ENCODE data around the gene PLAC8L1.
A peak's percentile ranks its signal among the peaks of the same experiment; 100 is the strongest.

The PLAC8L1 gene

DNA sequence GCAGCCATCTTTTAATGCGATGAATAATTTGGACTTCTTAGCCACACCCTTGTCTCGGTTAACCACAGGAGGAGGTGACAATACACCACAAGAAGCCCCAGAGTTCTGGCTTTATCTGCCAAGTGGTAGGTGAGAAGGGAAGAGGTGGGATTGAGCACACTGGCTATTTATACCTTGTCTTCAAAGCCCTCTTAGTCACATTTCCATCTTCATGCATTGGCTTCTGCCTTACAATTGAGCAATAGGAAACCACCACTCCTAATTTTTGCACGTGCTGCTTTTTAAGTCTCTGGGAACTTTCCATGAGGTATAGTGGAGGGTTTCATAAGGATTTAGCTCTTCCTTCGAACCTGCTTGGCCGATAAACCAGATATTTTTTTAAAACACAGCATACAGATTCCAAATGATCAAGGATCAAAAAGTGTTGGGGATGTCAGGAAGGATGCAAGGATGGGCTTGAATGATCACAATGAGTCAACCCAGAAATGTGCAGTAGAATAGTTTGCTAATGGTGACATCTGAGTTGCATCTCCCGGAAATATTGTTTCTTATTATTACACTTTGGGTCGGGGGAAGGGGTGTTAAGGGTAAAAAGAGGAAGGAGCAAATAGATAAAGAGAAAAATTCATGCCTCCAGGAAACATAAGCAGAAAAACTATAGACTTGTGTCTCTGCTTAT lies 25.5 kb downstream of the PLAC8L1 start:
- DNase-seq (ENCODE audit: low read depth), result peak; percentile 9

DNA sequence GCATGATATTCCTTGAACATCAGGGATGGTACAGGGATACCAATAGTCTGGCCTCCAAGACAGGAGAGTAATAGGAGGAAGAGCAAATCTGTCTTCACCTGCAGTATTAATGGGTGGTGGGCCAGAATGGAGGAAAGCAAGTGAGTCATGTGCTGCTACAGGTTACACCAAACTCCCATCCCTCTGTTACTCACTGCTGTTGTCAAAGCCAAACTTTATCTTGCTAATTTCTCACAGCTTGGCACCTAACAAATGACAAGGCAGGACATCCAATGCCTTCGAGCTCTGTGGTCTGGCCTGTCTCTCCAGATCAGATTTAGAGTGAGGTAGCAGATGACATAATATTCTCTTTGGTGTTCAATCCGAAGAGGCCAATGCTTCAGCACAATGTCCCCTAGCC lies 26.8 kb downstream of the PLAC8L1 start:
- no peak for DNase-seq (ENCODE audit: low read depth)

DNA sequence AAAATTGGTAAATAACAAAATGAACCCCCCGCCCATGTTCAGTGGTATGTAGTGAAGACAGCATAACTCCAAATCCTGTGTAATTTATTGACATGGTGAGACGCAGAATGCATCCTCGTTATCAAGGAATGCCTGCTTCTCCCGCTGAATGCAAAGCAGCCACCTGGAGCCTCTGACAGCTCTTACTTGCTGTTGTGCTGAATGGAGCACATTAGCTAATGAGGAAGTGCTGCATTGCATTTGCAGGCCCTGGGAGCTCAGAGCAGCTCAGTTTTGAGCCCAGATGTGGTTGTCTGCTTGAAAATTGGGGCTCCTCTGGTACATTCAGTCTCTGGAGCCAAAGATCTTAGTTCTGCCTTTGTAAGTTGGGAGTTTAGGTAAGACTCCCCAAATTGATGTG lies 28.9 kb downstream of the PLAC8L1 start:
- no peak for DNase-seq (ENCODE audit: low read depth)

DNA sequence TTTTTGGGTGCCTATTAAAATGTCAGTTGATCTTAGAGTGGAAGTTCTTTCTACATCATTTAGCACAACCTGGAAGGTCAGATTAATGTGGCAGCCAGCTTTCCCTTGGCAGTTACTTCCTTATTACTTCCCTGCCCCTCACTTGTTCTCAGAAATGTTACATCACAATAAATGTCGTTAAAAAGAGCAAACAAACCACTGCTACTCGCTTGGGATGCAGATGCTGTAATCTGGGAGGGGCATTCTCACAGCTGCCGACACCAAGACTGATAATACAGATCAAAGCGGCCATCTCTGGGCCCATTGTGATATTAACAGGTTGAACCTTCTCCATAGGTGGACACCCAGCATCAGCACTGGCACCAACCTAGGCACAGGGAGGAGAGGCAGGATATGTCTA lies 29.3 kb downstream of the PLAC8L1 start:
- no peak for DNase-seq (ENCODE audit: low read depth)

DNA sequence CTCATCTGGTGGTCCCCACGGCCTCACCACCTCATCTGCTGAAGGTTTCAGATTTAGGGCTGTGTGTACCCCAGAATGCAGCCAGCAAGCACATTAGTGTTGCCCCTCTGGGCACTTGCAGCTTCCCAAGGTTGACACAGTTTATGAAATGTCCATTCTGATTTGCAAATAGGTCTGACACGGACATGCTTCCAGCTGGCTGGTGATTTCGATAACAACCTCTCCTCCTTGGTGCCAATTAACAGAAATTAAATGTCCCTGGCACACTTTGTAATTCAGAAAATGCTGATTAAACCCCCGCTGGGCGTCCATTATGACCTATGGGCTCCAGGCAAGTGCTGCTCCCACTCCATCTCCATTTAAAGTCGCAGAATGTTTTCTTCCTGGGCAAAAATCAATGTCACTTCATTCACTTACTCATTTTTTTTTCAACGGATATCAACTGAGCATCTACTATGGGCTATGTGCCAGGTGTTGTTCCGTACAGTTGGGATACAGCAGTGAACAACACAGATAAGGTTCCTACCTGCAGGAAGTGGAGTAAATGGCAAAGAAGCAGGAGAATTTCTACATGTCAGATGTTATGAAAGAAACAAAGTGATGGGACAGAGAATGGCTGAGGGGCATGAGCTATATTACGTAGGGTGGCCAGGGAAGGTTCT lies 32.0 kb downstream of the PLAC8L1 start:
- no peak for DNase-seq (ENCODE audit: low read depth)

DNA sequence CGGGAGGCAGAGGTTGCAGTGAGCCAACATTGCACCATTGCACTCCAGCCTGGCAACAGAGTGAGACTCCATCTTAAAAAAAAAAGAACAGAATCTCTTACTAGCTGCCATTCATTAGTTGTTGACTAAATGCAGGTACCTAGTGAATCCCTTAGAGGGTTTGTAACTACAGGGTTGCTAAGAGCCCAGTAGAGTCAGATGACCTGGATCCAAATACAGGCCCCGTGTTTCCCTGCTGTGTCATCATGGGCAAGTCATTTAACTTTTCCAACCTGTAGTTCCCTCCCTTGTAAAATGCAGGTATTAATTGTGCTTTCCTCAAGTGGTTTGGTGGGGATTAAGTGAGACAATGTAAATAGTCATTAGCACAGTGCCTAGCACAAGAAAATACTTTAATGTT lies 32.8 kb downstream of the PLAC8L1 start:
- no peak for DNase-seq (ENCODE audit: low read depth)

DNA sequence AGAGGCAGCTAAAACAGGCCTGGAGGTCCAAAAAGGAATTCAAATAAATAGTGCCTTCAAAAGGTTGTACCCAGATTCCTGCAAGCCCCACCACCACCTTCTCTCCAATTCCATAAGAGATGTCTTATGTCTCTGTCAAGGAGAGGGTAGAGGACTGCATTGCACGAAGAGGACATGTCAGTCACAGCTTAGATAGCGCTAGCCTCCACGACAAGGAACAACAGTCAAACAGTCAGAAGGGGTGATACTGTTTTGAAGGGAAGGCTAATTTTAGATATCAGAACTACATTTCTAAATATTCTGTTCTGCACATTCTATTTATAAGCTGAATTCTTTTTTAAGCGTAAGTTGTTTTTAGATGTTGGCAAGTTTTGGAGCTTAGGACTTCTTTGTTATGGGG lies 34.2 kb downstream of the PLAC8L1 start:
- no peak for DNase-seq (ENCODE audit: low read depth)

DNA sequence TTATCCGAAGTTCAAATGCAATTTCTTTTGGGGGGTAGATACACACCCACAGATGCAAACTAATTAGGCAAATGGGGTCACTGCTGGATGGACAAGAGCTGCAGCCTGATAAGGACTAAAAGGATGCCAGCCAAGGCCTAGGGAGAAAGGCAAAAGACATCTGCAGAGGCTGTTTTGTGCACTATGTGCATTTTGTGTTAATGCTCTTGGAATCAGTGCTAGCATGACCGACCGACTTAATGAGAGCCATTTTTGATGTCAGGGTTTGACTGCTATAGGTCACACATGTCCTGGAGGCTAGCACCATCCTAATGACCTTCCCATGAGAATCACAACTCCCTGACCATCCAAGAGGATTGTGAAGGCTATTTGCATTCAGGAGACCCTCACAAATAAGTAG lies 34.6 kb downstream of the PLAC8L1 start:
- DNase-seq (ENCODE audit: low read depth), result no peak

DNA sequence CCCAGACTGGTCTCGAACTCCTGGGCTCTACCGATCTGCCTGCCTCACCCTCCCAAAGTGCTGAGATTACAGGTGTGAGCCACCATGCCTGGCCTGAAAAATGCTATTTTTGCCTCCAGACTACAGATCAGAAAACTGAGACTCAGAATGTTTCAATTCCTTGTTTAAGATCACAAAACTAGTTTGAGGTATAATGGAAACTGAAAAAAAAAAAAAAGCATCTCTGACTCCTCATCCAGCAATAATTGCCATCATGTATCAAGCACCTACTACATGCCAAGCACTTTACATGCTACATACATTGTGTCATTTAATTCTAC lies 35.6 kb downstream of the PLAC8L1 start:
- no peak for DNase-seq (ENCODE audit: low read depth)

DNA sequence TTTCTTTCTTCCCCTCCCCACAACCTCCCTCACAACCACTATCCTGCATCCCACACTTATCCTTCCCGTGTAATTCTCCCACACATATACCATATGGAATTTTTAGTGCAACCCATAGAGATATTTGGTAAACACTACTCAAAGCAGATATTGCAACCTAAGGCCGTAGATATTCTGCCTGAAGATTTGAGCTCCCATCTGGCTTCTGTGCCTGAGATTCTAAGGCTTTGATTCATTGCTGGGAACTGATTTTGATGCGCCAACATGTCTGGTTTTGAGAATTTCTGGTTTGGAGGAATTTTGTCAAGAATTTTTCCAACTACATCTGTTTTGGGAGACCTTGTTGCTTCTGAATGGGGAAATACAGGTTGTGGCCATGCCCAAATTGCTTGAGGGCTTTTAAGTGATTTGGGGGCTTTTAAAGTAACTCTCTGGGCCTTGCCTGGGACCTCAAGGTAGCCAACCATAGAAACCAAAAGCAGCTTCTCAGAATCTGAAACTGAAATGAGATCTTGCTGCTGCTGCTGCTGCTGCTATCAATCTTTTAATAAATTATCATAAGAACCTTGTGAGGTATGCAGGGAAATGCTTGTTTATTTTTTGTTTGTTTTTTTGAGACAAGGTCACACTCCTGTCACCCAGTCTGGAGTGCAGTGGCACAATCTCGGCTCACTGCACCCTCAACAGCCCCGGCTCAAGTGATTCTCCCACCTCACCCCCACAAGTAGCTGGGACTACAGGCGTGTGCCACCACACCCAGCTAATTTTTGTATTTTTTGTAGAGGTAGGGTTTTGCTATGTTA lies 36.2 kb downstream of the PLAC8L1 start:
- no peak for DNase-seq (ENCODE audit: low read depth)

DNA sequence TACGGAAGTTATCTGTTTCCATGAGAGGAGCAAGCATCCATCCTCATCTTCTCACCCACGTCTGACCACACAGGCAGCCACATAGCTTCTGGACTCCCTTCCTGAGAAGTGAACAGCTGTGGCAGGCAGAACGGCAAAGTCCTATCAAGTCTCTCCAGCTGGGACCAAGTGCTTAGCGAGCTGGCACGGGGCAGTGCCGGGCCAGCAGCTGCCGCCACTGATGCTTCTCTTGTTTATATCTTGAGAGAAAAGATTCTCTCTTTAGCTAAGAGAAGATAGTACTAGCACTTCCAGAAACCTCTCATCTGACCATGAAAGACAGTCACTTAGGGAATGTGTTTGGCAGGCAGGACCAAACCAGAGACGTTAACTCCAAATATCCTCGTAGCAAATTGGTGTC lies 37.2 kb downstream of the PLAC8L1 start:
- DNase-seq (ENCODE audit: low read depth), result no peak

DNA sequence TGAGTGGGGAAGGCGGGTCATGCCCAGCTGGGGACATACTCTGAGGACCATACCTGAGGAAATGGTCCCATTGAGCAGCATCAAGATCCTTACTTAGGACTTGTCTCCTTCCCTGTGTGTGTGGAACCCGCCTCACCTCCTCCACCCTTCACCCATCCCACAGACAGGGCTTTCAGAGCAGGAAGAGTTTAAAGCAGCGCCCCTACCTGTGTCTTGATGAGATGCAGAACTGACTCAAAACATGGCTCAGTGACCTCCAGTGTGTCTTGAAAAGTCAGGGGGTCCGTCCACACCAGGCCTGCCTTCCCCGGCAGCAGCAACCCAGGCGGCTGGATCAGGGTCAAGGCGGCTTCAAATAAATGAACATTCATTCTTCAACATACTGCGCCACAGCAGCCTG lies 38.4 kb downstream of the PLAC8L1 start:
- DNase-seq (ENCODE audit: low read depth), result no peak

DNA sequence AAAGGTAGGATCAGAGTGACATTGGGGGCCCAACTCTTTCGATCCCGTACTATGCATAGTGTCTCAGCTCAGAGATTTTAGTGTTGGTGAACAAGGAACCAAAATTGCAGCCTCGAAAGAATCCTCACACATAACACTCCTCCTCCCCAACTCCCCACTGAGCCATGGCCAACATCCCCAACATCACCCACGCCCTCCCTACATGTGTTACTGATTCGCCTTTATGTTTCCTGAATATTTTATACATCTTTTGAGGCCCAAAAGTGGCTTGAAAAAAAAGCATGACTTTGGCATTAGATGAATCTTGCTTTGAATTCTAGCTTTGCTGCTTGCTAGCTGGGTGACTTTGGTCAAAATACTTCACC lies 45.2 kb downstream of the PLAC8L1 start:
- no peak for DNase-seq (ENCODE audit: low read depth)

DNA sequence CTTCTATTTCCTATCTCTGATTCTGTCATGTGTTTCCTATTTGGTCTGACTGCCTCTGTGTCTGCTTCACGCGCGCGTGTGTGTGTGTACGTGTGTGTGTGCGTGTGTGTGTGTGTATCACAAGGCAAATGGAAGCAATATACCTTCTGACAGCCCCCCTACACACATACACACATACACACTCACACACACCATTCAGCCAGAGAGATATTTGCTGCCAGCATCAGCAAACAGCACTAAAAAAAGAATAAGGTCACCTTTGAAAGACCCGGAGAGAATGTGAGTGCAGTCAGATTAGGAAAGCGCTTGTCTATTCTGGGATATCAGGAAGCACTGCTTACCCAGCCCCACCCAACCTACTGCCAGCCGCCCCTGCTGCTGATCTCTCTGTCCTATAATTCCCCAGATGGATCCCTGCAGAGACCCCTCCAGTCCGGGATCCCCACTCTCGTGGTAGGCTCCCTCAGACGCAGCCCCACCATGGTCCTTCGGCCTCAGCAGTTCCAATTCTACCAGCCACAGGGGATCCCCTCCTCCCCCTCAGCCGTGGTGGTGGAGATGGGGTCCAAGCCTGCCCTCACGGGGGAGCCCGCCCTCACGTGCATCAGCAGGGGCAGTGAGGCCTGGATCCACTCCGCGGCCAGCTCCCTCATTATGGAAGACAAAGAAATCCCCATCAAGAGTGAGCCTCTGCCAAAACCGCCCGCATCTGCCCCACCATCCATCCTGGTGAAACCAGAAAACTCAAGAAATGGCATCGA lies 45.7 kb downstream of the PLAC8L1 start:
- DNase-seq (ENCODE audit: low read depth), result no peak

DNA sequence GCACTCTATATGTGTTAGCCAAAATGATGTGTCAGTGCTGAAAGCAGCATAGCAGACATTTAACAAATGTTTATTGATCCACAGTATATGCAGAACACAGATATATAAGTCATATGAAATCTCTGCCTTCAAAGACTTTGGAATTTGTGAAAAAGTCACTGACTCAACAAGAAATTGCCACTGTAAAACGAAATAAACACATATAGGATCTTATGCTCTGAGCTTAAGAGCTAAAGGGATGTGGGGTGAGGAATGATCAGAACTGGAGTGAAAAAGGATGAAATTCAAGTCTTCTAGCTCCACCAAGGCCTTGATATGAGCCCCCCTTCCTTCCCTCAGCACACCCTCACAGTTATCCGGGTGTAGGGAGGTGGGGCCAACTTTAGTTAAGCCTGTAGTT lies 49.9 kb downstream of the PLAC8L1 start:
- no peak for DNase-seq (ENCODE audit: low read depth)

DNA sequence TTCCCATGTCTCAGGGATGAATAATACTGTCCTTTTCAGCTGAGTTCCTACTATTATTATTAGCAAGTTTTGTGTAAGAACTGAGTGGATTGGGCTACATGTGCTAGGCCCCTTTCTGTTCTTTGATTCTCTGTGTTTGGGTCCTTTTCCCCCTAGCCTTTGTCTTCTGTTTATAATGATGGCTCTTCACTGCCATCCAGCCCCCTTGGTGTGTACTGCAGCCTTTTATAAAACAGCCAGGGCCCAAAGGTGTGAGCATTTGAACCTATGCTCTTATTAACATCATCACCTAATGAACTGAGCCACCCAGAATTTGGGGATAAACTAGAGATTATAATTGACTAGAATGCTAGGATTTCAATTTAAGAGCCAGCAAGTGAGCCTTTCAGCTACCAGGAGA lies 52.6 kb downstream of the PLAC8L1 start:
- no peak for DNase-seq (ENCODE audit: low read depth)

DNA sequence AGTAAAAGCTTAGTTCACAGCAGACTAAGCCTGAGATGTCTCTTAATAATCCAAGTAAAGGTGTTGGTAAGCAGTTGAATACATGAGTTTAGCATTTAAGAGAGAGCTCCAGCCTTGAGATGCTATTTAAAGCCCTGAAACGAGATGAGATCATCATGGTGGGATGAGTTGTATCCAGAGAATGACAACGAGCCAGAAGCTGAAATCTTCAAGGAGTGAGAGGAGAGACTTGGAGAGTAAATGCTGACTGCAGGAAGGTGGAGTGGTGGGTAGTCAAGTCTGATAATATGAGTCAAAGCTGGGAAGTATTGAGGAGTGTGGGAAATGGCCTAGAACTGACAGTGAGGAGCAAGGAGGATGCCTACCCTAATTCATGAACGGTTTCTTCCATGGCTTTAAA lies 53.7 kb downstream of the PLAC8L1 start:
- DNase-seq (ENCODE audit: low read depth), result peak; percentile 34

DNA sequence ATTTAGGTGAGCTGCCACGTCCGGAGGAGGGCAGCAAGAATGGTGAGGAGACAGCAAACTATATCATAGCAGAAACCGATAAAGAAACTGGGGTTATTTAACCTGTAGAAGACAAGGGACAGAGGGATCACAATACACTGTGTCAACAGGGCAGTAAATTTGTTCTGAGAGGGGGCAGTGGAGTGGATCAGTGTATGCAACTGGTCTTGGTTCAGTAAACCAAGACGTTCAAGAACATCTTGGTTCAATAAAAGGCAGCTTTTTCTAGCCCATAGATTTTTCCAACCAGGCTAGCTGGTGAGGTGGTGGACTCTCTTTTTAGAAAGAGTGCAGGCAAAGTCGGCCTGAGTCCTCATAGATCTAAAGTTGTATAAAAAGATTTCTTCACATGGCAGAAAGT lies 55.3 kb downstream of the PLAC8L1 start:
- no peak for DNase-seq (ENCODE audit: low read depth)

DNA sequence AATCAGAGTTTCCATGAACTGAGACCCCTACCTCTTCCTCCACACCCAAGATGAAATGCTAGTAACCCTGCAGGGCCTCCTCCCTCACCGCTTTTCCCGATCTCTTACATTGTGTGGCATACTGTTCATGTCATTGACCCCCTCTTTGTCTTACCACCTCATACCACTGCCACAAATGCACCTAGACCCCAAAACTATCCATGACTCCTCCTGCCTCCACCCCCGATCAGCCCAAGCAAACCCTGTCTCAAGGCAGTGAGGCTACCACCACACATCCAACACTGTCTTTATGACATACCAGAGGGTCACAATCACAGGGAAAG lies 55.7 kb downstream of the PLAC8L1 start:
- DNase-seq (ENCODE audit: low read depth), result no peak

DNA sequence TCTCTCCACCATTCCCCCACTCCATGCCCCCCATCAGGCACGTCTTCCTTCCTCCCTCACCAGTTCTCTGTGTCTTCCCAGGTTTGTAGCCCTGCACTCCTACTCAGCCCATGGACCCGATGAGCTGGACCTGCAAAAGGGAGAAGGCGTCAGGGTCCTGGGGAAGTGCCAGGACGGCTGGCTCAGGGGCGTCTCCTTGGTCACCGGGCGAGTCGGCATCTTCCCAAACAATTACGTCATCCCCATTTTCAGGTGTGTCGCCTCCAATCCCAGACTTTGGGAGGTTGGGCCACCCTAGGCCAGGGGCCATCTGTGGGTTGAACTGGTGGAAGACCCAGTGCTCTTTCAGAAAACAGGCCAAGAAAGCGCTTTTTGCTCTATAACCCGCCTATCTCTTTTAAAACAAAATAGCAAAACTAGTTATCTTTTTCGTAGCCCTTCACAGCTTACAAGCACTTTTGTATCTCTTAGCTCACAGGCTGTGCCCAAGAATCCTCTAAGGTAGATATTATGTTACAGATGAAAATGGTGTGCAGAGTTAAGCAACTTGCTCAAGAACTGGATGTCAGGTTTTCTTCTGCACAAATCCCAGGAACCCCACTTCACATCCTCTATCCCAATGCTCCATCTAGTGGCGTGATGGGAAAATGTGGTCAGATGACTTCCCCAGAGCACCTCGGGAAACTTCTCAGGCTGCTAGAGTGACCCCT lies 56.2 kb downstream of the PLAC8L1 start:
- peak; percentile 58 for DNase-seq (ENCODE audit: low read depth)

DNA sequence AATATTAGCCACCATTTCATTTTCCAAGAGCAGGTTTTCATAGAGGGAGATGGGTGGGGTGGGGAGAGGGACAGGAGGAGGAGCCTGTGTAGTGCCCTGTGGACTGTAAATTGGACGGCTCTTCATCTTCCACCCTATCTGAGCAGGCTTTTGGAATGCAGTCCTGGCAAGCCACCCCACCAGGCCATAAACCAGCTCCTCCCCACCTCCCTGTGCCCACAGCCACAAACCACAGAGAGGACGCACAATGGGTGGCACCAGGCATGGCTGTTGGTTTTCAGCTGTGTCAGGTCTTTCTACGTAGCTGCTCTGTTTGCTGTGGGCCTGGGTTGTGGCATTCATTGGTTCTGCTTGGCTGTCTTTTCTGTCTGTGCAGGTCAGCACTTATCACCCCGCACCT lies 58.0 kb downstream of the PLAC8L1 start:
- DNase-seq (ENCODE audit: low read depth), result no peak

DNA sequence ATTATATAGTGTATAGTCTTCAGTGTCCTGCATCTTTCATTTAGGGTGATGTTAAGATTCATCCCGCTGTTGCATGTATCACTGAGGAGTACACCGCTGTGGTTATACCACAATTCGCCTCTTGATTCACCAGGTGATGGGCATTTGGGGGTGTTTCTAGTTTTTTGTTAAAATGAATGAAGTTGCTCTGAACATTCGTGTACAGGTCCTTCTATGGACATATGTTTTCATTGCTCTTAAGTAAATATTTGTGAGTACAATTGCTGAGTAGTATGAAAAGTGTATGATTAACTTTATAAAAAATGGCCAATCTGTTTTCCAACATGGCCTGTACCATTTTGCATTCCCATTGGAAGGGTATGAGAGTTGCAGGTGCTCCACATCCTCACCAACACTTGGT lies 61.7 kb downstream of the PLAC8L1 start:
- no peak for DNase-seq (ENCODE audit: low read depth)

All from stromal cell of bone marrow (primary cell).